H54 (cell line): ENCODE data around the gene POMT2.
"Not testable (repeated sequence)": the region's sequence is repeated elsewhere in the genome, so short reads cannot be mapped to it uniquely, and the experiment has no call there.

Experiments
- DNase-seq: peaks from one replicate; pipeline ENCODE4 v3.0.0; 2011; ENCODE audit warnings: low spot score, mixed read lengths; ENCODE audit not compliant: insufficient read length
- FAIRE-seq: peaks from 3 replicates; lab custom pipeline; 2011; peaks lifted over from hg19 to GRCh38; lab: Jason Lieb, UNC
- POLR2A ChIP-seq: IDR thresholded peaks from 2 replicates; pipeline ENCODE4 v1.6.1; 2011; ENCODE audit warnings: low read depth, mild to moderate bottlenecking, low read length

Gene POMT2

DNA sequence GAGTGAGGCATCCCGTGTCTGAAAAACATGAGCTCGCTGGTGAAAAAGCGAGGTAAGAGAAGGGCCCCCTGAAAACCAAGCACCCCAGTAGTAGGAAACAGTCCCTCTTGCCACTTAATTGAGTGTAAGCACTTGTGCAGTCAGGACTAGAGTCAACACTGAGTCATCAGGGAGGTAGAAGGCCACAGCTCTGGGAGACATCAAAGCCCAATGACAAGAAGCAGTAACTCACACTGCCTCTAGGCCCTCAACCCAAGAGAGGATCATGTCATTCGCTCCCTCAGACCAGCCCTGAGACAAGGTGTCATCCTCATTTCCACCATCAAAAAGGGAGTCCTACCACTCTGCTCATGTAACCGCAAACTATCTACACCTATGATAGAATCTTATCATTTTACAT is 17.8 kb downstream of the POMT2 start:
- peak; percentile 47 for DNase-seq
- TF ChIP-seq POLR2A: no peak
- FAIRE-seq: peak; percentile 80

DNA sequence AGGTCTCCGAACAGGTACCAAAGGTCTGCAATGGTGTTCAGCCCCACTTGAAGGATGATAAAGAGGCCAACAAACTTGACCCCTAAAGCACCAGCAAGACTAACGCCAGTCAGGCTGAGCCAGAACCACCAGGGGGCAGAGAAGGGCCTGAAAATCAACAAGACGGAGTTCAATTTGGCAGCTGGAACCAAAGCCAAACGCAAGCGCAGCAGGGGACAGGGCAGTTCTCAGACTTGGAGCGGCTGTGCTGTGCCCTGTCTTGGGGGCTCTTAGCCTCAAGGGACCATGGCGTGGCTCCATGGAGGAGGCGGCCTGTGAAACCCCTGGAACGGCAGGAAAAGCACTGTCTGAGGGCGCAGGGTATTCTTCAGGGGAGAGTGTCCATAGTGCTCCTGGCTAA is 19.6 kb downstream of the POMT2 start:
- no peak for FAIRE-seq
- no peak for TF ChIP-seq POLR2A
- peak; percentile 32 for DNase-seq

DNA sequence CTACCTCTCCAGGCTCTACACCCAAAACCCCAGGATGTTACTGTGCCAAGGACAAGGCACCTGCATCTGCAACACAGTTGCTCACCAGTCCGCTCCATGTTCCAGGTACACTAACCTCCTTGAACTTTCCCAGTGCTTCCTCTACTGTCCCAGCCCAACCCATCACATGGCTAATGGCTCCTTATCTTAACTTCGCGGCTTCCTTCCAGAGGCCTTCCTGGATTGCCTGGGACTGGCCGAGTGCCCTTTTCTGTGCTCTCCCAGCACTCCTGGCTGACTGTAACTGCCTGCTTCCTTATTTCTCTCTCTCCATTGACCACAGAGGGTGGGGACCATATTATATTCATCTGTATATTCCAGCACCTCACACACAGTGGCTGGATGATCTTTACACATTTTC is 20.9 kb downstream of the POMT2 start:
- no peak for FAIRE-seq

DNA sequence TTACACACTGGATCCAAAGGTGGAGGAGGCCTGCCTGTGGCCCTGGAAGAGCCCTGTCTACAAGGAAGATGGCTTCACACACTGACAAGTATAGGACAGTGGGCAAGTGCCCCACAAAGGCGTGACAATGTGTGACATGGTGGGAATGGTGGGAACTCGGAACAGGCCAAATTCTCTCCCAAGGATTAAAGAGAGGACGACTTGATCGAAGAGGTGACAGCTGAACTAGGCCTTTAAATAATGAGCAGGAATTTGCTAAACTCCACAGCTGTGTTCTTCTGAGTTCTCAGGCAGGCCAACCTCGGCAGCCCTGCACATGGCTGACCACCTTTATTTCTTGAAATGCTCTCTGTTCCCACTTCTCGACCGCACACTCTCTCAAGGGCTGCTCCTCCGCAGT is 23.8 kb downstream of the POMT2 start:
- FAIRE-seq (no peak), DNase-seq (no peak)
- TF ChIP-seq POLR2A: no peak

More for the DNA sequence above, 20.9 kb downstream of the POMT2 start:
- TF ChIP-seq POLR2A: no peak
- DNase-seq: no peak

DNA sequence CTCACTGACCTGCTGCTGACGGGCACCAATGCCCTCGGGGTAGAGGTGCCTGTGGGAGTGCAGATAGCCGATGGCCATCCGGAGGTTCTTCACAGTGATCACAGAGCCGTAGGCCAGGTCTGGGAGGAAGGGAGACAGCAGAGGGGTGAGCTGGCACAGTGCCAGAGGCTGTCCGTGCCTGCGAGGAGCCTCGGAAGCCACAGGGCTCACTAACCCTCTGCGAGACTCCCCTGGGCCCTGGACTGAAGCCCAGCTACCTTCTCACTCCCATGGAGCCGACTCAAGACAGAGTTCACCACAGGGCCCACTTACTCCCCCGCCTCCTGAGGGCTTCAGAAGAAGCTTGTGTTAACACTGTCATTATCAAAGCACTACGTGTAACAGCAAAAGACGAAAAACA is 24.5 kb downstream of the POMT2 start:
- DNase-seq: no peak
- no peak for TF ChIP-seq POLR2A
- FAIRE-seq: no peak

DNA sequence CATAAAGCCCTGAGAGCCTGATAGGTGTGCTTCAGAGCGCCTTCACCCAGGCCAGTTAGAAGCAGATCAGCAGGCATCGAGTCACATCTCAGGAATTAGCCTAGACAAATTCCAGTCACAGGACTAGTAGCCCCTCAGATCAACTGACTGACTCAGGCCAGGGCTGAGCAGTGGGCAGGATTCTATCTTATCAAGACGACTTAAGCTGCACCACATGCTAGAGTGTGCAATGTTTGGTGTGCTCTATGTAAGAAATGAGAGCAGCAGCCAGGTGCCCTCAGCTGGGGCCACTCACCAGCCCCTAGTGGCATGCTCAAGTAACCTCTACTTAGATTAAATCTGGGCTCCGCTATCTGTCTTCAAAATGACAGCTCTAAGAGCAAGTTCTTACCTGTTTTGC is 30.0 kb downstream of the POMT2 start:
- FAIRE-seq: no peak
- TF ChIP-seq POLR2A: no peak
- DNase-seq: no peak

DNA sequence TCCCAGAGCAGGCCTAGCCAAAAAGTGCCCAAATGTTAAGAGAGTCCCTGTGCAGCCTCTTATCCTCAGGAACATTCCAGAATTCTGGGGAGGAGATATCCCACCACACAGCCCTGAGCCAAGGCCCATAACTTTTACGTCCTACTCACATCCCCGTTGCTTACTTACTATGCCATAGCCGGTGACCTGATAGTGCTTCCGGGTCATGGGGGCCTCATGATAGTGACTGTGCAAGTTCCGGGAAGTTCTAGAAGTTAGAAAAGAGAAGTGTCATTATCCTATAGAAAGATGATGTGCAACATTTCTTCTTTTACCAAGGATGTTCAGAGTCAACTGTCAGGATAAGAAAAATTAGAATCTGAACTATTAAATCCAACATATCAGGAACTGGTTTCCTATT is 34.1 kb downstream of the POMT2 start:
- DNase-seq (no peak), FAIRE-seq (no peak)
- TF ChIP-seq POLR2A: no peak

DNA sequence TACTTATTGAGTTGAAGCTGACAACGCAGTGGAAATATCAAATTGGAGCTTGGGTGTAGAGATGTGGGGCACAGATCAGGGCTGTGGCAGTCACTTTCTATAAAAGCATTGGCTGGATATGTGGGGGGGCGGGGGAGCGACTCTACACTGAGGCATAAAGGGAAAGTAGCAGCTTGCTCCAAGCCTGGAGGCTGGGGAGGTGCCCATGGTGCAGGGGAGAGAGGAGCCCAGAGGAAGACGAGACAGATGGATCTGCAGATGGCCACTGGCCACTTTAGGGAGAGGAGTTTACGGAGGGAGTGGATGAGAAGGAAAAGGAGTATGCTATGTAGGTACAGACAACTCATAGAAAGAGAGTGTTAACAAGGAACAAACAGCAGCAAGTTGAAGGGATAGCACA is 36.2 kb downstream of the POMT2 start:
- no peak for TF ChIP-seq POLR2A

DNA sequence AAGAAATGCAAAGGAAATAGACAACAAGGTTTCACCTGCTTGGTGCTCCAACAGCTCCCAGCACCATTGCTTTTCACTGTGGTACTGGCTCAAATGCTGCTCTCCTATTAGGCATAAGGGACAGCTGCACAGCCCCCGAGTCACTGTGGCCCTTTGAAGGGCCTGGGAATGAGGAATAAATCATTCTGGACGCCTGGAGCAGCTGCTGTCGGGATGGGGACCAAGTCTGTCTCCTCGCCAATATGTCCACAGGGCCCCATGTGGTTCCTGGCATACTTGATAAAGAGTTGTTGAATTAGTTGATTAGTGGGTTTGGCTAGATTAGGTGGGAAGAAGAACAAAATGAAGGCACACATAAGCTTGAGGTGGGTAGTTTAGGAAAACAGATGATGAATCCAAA is 36.6 kb downstream of the POMT2 start:
- TF ChIP-seq POLR2A: no peak
- FAIRE-seq (no peak), DNase-seq (no peak)

More for the DNA sequence above, 36.2 kb downstream of the POMT2 start:
- FAIRE-seq (no peak), DNase-seq (no peak)

DNA sequence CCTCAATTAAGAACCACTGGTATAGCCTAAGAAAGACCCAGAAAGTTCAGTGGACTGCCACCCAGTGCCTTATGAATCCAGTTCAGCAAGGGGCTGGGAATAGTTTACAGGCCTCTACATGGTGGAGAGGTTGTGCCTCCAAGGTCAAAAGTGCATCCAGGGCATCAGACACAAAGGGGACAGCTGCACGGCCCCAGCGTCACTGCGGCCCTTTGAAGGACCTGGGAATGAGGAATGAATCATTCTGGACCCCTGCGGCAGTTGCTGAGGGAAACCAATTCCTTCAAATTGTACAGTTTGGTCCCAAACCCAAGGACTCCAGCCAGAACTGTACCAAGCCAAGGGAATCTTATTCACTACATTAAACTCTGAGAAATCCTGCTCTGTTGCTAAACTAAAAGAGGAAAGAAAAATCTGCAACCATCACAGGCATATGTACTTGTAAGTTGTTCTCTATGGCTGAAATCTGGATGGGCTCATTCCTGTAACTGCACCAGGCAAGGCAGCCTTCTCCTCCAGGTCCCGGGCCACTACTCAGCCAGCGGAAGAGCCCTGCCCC is 38.8 kb downstream of the POMT2 start:
- TF ChIP-seq POLR2A: no peak
- no peak for DNase-seq
- no peak for FAIRE-seq

DNA sequence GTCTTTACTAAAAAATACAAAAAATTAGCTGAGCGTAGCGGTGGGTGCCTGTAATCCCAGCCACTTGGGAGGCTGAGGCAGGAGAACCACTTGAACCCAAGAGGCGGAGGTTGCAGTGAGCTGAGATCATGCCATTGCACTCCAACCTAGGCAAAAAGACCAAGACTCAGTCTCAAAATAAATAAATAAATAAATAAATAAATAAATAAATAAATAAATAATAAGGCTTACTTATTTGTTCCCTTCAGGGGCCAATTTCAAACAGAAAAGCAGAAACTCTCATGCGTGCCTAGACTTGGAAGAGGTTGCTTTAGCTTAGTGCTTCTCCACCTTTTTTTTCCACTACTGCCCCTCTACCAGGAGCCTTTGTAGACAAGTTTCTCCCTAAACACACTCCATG is 39.8 kb downstream of the POMT2 start:
- DNase-seq, FAIRE-seq: not testable (repeated sequence)

DNA sequence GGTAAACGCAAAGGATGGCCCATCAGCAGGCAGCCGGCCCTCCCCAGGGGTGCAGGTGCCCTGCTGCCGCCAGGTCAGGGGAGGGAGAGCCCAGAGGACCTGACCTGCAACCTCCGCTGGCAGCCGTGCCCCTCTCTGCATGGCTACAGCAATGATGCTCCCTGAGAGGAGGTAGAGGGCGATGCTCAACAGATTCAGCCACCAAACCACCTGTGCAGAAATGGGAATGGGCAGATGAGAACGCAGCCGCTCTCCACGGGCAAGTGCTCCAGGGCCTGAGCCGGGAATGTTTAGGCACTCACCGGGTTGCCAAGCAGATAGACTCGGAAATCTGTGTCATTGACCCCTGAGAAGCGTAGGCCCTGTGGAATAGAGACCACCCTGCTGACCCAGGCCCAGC is 41.0 kb downstream of the POMT2 start:
- TF ChIP-seq POLR2A: no peak
- FAIRE-seq: no peak
- DNase-seq: no peak

DNA sequence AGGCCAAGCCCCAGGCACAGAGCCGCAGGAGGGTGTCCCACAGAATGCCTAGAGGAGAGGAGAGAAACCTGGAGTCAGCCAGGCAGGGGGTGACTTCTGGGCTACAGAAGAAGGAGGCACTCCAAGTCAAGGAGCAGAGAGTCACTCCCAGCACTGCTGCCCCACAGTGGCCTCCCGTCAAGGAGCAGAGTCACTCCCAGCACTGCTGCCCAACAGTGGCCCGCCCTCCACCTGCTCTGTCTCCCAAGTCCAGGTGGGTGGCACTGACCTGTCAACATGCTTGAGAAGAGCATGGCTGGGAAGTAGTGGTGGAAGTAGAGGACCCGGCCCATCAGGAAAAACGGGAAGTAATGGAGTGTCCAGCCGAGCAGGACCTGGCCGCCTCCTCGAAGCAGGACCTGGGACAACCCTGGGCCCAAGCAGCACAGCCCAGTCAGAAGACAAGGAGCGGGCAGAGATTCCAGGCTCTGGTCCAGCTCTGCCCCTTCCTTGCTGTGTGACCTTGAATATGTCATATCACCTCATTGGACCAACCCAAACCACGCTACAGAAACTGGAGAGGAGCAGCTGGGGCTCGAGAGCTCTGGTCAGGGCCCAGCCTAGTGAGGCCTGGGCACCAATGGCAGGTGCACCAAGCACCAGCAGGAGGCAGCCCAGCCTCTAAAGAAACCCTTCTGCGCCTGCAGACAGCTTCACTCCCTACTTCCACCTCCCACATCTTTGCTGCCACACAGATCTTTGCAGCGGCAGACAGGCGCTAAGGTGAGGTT is 42.0 kb downstream of the POMT2 start:
- no peak for TF ChIP-seq POLR2A
- FAIRE-seq: no peak
- DNase-seq: no peak

DNA sequence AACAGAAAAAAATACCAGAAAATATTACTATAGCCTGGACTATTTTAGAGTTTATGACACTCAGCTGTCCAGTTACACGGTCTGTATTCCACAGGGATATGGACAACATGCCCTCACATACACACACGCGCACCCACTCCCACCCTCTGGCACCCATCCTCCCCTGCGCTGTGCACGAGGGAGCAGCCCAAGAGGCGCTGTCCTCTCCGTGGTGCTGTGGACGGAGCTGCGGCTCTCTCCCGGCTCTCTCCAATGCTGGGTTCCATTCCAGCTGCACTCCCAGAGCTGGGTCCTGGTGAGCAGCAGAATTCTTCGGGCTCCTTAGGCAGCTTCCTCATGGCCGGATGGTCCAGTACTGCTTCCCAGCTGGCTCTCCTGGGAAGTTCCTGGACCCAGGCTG is 43.7 kb downstream of the POMT2 start:
- TF ChIP-seq POLR2A: no peak
- FAIRE-seq (no peak), DNase-seq (no peak)

DNA sequence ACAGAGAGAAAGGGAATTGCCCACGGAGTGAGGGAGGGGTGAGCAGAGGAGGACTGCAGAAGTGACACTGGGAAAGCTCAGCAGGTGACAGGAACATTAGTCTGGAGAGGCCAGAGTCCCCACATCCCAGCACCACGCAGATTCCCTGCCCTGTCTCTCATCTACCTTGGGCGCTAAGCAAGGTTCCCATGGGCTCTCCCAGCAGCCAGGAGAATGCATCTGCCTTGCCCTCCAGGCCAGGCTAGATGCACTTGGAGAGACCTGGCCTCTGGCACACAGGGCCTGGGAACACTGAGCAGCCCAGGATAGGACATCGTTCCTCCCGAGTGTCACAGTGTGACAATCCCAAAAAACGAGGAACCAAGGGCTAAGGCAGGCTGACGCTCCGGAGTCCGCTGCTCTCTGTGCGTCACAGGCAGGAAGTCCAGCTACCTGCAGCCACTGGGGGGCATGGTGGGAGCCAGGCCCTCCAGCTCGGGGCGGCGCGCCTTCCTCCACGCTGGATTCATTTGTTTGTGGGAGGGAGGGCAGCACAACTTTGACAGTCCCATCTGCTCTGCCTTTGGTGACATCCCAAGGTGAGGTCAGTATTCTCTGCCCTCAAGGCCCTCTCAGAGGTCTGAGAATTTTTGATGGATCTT is 44.3 kb downstream of the POMT2 start:
- DNase-seq: no peak
- no peak for FAIRE-seq
- no peak for TF ChIP-seq POLR2A
